ENCODE data around the gene MRPL24.

DNA sequence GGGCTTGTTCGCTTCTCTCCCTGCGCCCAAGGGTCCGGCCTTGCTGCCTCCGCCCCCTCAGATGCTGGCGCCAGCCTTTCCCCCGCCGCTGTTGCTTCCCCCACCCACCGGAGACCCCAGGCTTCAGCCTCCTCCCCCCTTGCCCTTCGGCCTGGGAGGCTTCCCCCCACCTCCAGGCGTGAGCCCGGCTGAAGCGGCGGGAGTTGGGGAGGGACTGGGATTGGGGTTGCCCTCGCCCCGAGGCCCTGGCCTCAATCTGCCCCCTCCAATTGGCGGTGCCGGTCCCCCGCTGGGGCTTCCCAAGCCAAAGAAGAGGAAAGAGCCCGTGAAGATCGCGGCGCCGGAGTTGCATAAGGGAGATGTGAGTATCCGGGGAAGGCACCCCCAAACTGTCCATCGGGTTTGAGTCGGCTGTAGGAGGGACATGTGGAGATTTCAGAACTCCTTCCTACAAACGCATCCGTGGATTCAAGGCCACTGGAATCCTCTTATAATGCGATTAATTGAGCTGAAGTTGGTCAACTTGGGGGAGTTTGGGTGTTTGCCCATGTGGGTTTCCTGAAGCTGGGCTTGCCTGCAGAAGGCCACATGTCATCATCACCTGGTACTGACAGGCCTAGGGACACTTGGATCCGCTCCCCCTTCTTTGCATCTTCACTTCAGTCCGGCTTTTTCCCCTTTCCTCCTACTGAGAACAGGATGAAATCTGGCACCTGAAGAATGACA, 27.2 kb upstream of the MRPL24 start:
- TF ChIP-seq SIN3A (IDR thresholded peaks at IDR 0.05; ENCODE audit: borderline replicate concordance, low read depth, low read length) (peak; percentile 66; the same call in 1 of the 2 replicates), ZNF350 (CRISPR knock-in tag; IDR thresholded peaks at IDR 0.05; ENCODE audit: borderline replicate concordance, low read depth) (0 out of 2 replicates have a peak, but pooled peaks have one; percentile 12), JUNB (CRISPR knock-in tag; IDR thresholded peaks at IDR 0.05; ENCODE audit: borderline replicate concordance) (no peak), HNF4A (CRISPR knock-in tag; IDR thresholded peaks at IDR 0.05) (no peak), NFYB (CRISPR knock-in tag; IDR thresholded peaks at IDR 0.05) (no peak), CREM (IDR thresholded peaks at IDR 0.05) (no peak), CREM (CRISPR knock-in tag; IDR thresholded peaks at IDR 0.05) (no peak), CEBPB (IDR thresholded peaks at IDR 0.05; ENCODE audit: borderline replicate concordance, low read depth, low read length) (no peak), POLR2AphosphoS5 (IDR thresholded peaks at IDR 0.05; ENCODE audit: low read depth, low read length) (no peak)

Data from HepG2 (cell line).